ENCODE results near the gene PPP1R10.

The PPP1R10 gene

GRCh38 chr6:30614843-30615218, 2.2 kb downstream of the PPP1R10 start:
- peak overlapping the region; percentile 95 for H3K27ac Mint-ChIP-seq
- peaks cover 70% of the 10 kb centered on the region for H3K36me3 Mint-ChIP-seq (ENCODE audit: low read depth)
- peaks cover 48% of the 10 kb centered on the region for H3K4me1 Mint-ChIP-seq (ENCODE audit: low read depth)
- no peaks in the 10 kb centered on the region for H3K27me3 Mint-ChIP-seq
- H3K9me3 Mint-ChIP-seq: no peaks in the 10 kb centered on the region
- intact Hi-C loops (cut with micrococcal nuclease): loop anchor here (1.0 to 5.0 kb wide), 3 partner anchors 44 to 133 kb away; partner anchors contain the start of genes ABCF1, FLOT1 and IER3
- peak overlapping the region; percentile 88 for H3K4me3 Mint-ChIP-seq

- Mint-ChIP-seq H3K4me3 (peak overlapping the region; percentile 88), H3K9me3 (no peaks in the 10 kb centered on the region), H3K27me3 (no peaks in the 10 kb centered on the region), H3K27ac (peak overlapping the region; percentile 95), H3K36me3 (ENCODE audit: low read depth) (peaks cover 70% of the 10 kb centered on the region), H3K4me1 (ENCODE audit: low read depth) (peaks cover 48% of the 10 kb centered on the region)
- intact Hi-C loops (cut with micrococcal nuclease): loop anchor here (5.0 kb wide), 1 partner anchor 132 kb away; no protein-coding TSS in a partner anchor
Observed at GRCh38 chr6:30614044-30614842, 2.8 kb downstream of the PPP1R10 start.

- peak overlapping the region; percentile 52 for H3K4me3 Mint-ChIP-seq
- intact Hi-C loops (cut with micrococcal nuclease): loop anchor here (5.0 kb wide), 1 partner anchor 131 kb away; no protein-coding TSS in a partner anchor
- H3K36me3 Mint-ChIP-seq (ENCODE audit: low read depth): peaks cover 76% of the 10 kb centered on the region
Observed at GRCh38 chr6:30613251-30614043, 3.6 kb downstream of the PPP1R10 start.

GRCh38 chr6:30612687-30613248, 4.3 kb downstream of the PPP1R10 start:
- Mint-ChIP-seq H3K9me3 (no peaks in the 10 kb centered on the region), H3K4me3 (no peak overlapping the region), H3K27ac (no peak overlapping the region), H3K27me3 (no peaks in the 10 kb centered on the region), H3K4me1 (ENCODE audit: low read depth) (peaks cover 49% of the 10 kb centered on the region), H3K36me3 (ENCODE audit: low read depth) (peaks cover 82% of the 10 kb centered on the region)
- intact Hi-C loops (cut with micrococcal nuclease): loop anchor here (5.0 kb wide), 1 partner anchor 130 kb away; no protein-coding TSS in a partner anchor

More at GRCh38 chr6:30613251-30614043, 3.6 kb downstream of the PPP1R10 start:
- Mint-ChIP-seq H3K4me1 (ENCODE audit: low read depth) (peaks cover 48% of the 10 kb centered on the region), H3K27me3 (no peaks in the 10 kb centered on the region), H3K27ac (peak overlapping the region; percentile 95), H3K9me3 (no peaks in the 10 kb centered on the region)

GRCh38 chr6:30612213-30612612, 4.8 kb downstream of the PPP1R10 start:
- H3K27ac Mint-ChIP-seq: no peak overlapping the region
- H3K36me3 Mint-ChIP-seq (ENCODE audit: low read depth): peaks cover 86% of the 10 kb centered on the region
- H3K4me1 Mint-ChIP-seq (ENCODE audit: low read depth): peaks cover 49% of the 10 kb centered on the region
- H3K4me3 Mint-ChIP-seq: no peak overlapping the region
- no peaks in the 10 kb centered on the region for H3K27me3 Mint-ChIP-seq
- H3K9me3 Mint-ChIP-seq: no peaks in the 10 kb centered on the region
- intact Hi-C loops (cut with micrococcal nuclease): loop anchor here (5.0 kb wide), 1 partner anchor 130 kb away; no protein-coding TSS in a partner anchor

- Mint-ChIP-seq H3K4me1 (ENCODE audit: low read depth) (peaks cover 50% of the 10 kb centered on the region), H3K36me3 (ENCODE audit: low read depth) (peaks cover 86% of the 10 kb centered on the region), H3K4me3 (no peak overlapping the region), H3K27ac (peak overlapping the region; percentile 58), H3K27me3 (no peaks in the 10 kb centered on the region), H3K9me3 (no peaks in the 10 kb centered on the region)
- intact Hi-C loops (cut with micrococcal nuclease): loop anchor here (5.0 kb wide), 1 partner anchor 130 kb away; no protein-coding TSS in a partner anchor
Observed at GRCh38 chr6:30611856-30612194, 5.2 kb downstream of the PPP1R10 start.

GRCh38 chr6:30611150-30611855, 5.7 kb downstream of the PPP1R10 start:
- peak overlapping the region; percentile 58 for H3K27ac Mint-ChIP-seq
- peaks cover 55% of the 10 kb centered on the region for H3K4me1 Mint-ChIP-seq (ENCODE audit: low read depth)
- intact Hi-C loops (cut with micrococcal nuclease): loop anchor here (5.0 kb wide), 1 partner anchor 129 kb away; no protein-coding TSS in a partner anchor
- H3K36me3 Mint-ChIP-seq (ENCODE audit: low read depth): peaks cover 86% of the 10 kb centered on the region
- H3K27me3 Mint-ChIP-seq: no peaks in the 10 kb centered on the region
- no peaks in the 10 kb centered on the region for H3K9me3 Mint-ChIP-seq
- no peak overlapping the region for H3K4me3 Mint-ChIP-seq

- intact Hi-C loops (cut with micrococcal nuclease): loop anchor here (5.0 kb wide), 1 partner anchor 128 kb away; no protein-coding TSS in a partner anchor
- Mint-ChIP-seq H3K27ac (no peak overlapping the region), H3K4me3 (no peak overlapping the region), H3K27me3 (no peaks in the 10 kb centered on the region), H3K36me3 (ENCODE audit: low read depth) (peaks cover 86% of the 10 kb centered on the region), H3K9me3 (no peaks in the 10 kb centered on the region), H3K4me1 (ENCODE audit: low read depth) (peaks cover 61% of the 10 kb centered on the region)
Observed at GRCh38 chr6:30610065-30610464, 7.0 kb downstream of the PPP1R10 start.

- Mint-ChIP-seq H3K4me3 (no peak overlapping the region), H3K9me3 (no peaks in the 10 kb centered on the region), H3K27me3 (no peaks in the 10 kb centered on the region), H3K4me1 (ENCODE audit: low read depth) (peaks cover 33% of the 10 kb centered on the region), H3K27ac (no peak overlapping the region), H3K36me3 (ENCODE audit: low read depth) (peaks cover 89% of the 10 kb centered on the region)
- intact Hi-C loops (cut with micrococcal nuclease): no loop called here
Observed at GRCh38 chr6:30603961-30604360, 13.1 kb downstream of the PPP1R10 start.

- H3K36me3 Mint-ChIP-seq (ENCODE audit: low read depth): peaks cover 74% of the 10 kb centered on the region
- intact Hi-C loops (cut with micrococcal nuclease): no loop called here
- no peaks in the 10 kb centered on the region for H3K9me3 Mint-ChIP-seq
- H3K27me3 Mint-ChIP-seq: no peaks in the 10 kb centered on the region
- H3K4me1 Mint-ChIP-seq (ENCODE audit: low read depth): peaks cover 34% of the 10 kb centered on the region
- H3K4me3 Mint-ChIP-seq: no peak overlapping the region
- H3K27ac Mint-ChIP-seq: no peak overlapping the region
Observed at GRCh38 chr6:30601815-30602641, 15.0 kb downstream of the PPP1R10 start.

- no peak overlapping the region for H3K4me3 Mint-ChIP-seq
- intact Hi-C loops (cut with micrococcal nuclease): no loop called here
- H3K9me3 Mint-ChIP-seq: no peaks in the 10 kb centered on the region
- H3K36me3 Mint-ChIP-seq (ENCODE audit: low read depth): peaks cover 74% of the 10 kb centered on the region
- peaks cover 29% of the 10 kb centered on the region for H3K4me1 Mint-ChIP-seq (ENCODE audit: low read depth)
- no peak overlapping the region for H3K27ac Mint-ChIP-seq
- H3K27me3 Mint-ChIP-seq: no peaks in the 10 kb centered on the region
Observed at GRCh38 chr6:30601436-30601814, 15.6 kb downstream of the PPP1R10 start.

- H3K4me1 Mint-ChIP-seq (ENCODE audit: low read depth): peaks cover 21% of the 10 kb centered on the region
- H3K27me3 Mint-ChIP-seq: no peaks in the 10 kb centered on the region
- no peak overlapping the region for H3K4me3 Mint-ChIP-seq
- H3K9me3 Mint-ChIP-seq: no peaks in the 10 kb centered on the region
- H3K36me3 Mint-ChIP-seq (ENCODE audit: low read depth): peaks cover 70% of the 10 kb centered on the region
- intact Hi-C loops (cut with micrococcal nuclease): no loop called here
- no peak overlapping the region for H3K27ac Mint-ChIP-seq
Observed at GRCh38 chr6:30600451-30600961, 16.5 kb downstream of the PPP1R10 start.

Measured in dendritic cell treated with granulocyte-macrophage colony-stimulating factor and Interleukin-4, amounts not matched to agents 40 ng/mL and 50 ng/mL, for 4 days (primary cell).